ENCODE measurements around the gene SLC9A5.

SLC9A5 gene

DNA sequence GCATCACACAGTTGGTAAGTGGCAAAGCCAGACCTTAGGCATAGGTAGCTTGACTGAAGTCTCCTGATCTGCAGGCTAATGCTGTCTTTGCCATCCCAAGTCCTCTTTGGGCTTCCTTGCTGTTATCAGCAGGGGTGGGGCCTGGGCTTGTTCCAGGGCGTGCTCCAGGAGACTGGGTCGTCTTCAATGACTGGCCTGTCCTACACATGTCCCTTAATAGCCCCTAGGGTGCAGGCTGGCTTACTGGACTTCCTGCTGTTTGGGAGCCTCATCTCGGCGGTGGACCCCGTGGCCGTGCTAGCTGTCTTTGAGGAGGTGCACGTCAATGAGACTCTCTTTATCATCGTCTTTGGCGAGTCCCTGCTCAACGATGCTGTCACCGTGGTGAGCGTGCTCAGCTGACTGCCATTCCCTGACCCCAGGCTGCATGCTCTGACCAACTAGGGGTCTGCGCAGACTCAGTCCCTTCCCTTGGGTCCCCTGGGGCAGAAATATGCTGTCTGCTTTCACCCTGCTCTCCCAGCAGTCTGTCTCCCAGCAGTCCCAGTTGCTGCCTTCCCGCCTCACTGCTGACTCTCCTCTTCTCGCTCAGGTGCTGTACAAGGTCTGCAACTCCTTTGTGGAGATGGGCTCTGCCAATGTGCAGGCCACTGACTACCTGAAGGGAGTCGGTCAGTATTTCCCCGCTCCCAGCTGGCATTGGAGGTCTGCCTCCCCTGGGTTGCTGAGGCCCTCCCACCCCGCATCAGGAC lies 6.2 kb downstream of the SLC9A5 start:
- H3K4me3 ChIP-seq (replicated peaks; ENCODE audit: low read depth, low read length): no peak overlapping the region
- TF ChIP-seq, protein P1, sequence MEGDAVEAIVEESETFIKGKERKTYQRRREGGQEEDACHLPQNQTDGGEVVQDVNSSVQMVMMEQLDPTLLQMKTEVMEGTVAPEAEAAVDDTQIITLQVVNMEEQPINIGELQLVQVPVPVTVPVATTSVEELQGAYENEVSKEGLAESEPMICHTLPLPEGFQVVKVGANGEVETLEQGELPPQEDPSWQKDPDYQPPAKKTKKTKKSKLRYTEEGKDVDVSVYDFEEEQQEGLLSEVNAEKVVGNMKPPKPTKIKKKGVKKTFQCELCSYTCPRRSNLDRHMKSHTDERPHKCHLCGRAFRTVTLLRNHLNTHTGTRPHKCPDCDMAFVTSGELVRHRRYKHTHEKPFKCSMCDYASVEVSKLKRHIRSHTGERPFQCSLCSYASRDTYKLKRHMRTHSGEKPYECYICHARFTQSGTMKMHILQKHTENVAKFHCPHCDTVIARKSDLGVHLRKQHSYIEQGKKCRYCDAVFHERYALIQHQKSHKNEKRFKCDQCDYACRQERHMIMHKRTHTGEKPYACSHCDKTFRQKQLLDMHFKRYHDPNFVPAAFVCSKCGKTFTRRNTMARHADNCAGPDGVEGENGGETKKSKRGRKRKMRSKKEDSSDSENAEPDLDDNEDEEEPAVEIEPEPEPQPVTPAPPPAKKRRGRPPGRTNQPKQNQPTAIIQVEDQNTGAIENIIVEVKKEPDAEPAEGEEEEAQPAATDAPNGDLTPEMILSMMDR (IDR thresholded peaks at IDR 0.05; ENCODE audit: low read length, missing control alignments): no peak
- no peak for DNase-seq (ENCODE audit: low read depth)

DNA sequence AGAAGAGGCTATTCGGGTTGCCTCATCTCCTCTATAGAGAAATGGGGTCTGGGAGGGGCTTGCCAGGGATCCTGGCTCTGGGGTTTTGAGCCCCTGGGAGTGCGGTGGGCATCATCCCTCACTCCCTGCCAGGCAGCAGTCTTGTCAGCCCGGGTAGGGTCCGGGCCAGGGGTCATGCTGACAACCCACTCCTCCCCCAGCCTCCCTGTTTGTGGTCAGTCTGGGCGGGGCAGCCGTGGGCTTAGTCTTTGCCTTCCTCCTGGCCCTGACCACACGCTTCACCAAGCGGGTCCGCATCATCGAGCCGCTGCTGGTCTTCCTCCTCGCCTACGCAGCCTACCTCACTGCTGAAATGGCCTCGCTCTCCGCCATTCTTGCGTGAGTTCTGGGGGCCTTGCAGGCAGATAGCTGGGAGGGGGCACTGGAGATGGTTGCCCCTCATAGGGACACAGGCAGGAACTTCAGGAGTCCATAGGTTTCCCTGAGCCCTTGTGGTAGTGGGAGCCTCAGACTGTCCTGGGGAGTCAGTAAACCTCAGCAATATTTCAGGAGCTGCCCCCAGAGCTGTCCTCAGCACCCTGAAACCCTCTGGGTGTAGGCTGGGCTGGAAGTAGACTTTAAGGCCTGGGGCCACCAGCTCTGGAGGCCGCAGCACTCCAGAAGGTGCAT lies 6.9 kb downstream of the SLC9A5 start:
- no peak for DNase-seq (ENCODE audit: low read depth)
- H3K4me3 ChIP-seq (replicated peaks; ENCODE audit: low read depth, low read length): no peak overlapping the region
- TF ChIP-seq, protein P1 (IDR thresholded peaks at IDR 0.05; ENCODE audit: low read length, missing control alignments): no peak

DNA sequence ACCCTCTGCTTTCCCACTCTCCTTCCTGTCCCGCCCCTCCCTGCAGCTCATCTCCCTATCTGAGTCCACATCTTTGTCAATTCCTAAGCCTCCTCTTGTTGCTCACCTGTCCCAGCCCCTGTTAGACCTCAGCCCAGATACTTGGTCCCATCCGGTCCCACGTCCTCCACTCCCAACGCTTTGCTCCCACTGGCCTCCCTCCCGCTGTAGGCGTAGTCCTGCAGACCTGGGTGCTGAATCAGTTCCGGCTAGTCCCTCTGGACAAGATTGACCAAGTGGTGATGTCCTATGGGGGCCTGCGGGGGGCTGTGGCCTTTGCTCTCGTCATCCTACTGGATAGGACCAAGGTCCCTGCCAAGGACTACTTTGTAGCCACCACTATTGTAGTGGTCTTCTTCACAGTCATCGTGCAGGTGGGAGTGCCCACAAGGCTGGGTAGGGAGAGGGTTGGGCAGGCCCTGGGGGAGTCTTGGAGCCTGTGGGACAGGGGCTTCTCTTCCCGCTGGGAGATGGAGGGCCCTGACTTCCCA lies 8.0 kb downstream of the SLC9A5 start:
- TF ChIP-seq, protein P1 (IDR thresholded peaks at IDR 0.05; ENCODE audit: low read length, missing control alignments): no peak
- no peak overlapping the region for H3K4me3 ChIP-seq (replicated peaks; ENCODE audit: low read depth, low read length)
- DNase-seq (ENCODE audit: low read depth): no peak

GRCh38 chr16:67257486-67258160 lies 8.8 kb downstream of the SLC9A5 start:
- no peak for DNase-seq (ENCODE audit: low read depth)
- no peak overlapping the region for H3K4me3 ChIP-seq (replicated peaks; ENCODE audit: low read depth, low read length)
- TF ChIP-seq, protein P1 (IDR thresholded peaks at IDR 0.05; ENCODE audit: low read length, missing control alignments): no peak

- TF ChIP-seq, protein P1 (IDR thresholded peaks at IDR 0.05; ENCODE audit: low read length, missing control alignments): no peak
- DNase-seq (ENCODE audit: low read depth): no peak
- no peak overlapping the region for H3K4me3 ChIP-seq (replicated peaks; ENCODE audit: low read depth, low read length)
These were observed 9.5 kb downstream of the SLC9A5 start for GRCh38 chr16:67258161-67258835.

- no peak for DNase-seq (ENCODE audit: low read depth)
- TF ChIP-seq, protein P1 (IDR thresholded peaks at IDR 0.05; ENCODE audit: low read length, missing control alignments): no peak
- no peak overlapping the region for H3K4me3 ChIP-seq (replicated peaks; ENCODE audit: low read depth, low read length)
These were observed 10.9 kb downstream of the SLC9A5 start for GRCh38 chr16:67259705-67260104.
